Epithelial cell of proximal tubule (primary cell): ENCODE results near the gene SOX14. TPM values are rescaled to one million over a fixed set of nuclear protein-coding genes. Genes with fewer than 3 reads are reported as not detected.

Experiments used
- DNase-seq: peaks from one replicate; pipeline ENCODE4 v3.0.0-alpha.2; 2011; ENCODE audit warnings: low read depth
- H3K4me3 ChIP-seq: 2 replicates; pipeline ENCODE4 v1.5.1; 2011; ENCODE audit warnings: low read depth, mild to moderate bottlenecking, low read length
- total RNA-seq: library from RNA; depleted of rRNA; stranded (reverse); fragments of >200 nt; gene quantifications from 2 replicates; pipeline ENCODE4 v1.2.3, GENCODE V29; 2015
- TF ChIP-seq, protein P1 (sequence below): conservative IDR thresholded peaks from 2 replicates; pipeline ENCODE4 v1.5.1; 2012; ENCODE audit warnings: low read depth, mild to moderate bottlenecking, low read length

SOX14 gene
- total RNA-seq = not detected in 2 replicates

DNA sequence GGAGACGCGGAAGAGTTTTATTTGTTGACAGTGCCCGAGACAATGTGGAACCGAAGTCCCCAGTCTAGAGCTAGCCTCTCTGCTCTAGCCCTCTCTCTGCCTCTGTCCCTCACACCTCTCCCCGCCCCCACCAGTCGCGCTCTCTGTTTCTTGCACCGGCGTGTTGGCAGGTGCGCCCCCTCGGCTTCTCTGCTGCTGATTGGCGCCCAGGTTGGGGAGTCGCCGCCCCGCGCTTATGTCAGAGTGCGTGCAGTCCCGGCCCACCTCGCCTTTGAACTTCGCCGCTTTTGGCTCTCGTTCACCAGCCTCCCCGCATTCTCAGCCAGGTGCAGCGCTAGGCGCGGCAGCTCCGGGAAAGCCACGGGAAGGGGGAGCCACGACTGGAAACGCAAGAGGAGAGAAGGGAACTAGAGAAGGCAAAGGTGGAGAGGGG lies at the start of gene SOX14:
Gene SOX14, plus strand, starts transcription at position 315 of the 433 bp plus-strand sequence. CDS start 470 bp downstream, outside the sequence.
- DNase-seq = no peak
- TF ChIP-seq, protein P1, sequence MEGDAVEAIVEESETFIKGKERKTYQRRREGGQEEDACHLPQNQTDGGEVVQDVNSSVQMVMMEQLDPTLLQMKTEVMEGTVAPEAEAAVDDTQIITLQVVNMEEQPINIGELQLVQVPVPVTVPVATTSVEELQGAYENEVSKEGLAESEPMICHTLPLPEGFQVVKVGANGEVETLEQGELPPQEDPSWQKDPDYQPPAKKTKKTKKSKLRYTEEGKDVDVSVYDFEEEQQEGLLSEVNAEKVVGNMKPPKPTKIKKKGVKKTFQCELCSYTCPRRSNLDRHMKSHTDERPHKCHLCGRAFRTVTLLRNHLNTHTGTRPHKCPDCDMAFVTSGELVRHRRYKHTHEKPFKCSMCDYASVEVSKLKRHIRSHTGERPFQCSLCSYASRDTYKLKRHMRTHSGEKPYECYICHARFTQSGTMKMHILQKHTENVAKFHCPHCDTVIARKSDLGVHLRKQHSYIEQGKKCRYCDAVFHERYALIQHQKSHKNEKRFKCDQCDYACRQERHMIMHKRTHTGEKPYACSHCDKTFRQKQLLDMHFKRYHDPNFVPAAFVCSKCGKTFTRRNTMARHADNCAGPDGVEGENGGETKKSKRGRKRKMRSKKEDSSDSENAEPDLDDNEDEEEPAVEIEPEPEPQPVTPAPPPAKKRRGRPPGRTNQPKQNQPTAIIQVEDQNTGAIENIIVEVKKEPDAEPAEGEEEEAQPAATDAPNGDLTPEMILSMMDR = no peak
- no peak within 1 kb of the TSS for H3K4me3 ChIP-seq

DNA sequence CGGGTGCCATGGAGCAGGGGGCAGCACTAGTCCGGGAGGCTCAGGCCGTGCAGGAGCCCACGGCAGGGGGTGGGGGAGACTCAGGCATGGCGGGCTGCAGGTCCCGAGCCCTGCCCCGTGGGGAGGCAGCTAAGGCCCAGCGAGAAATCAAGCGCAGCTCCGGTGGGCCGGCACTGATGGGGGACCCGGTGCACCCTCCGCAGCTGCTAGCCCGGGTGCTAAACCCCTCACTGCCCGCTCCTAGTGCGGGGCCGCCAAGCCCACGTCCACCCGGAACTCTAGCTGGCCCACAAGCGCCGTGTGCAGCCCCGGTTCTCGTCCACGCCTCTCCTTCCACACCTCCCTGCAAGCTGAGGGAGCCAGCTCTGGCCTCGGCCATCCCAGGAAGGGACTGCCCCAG lies 49.6 kb upstream of the SOX14 start:
- TF ChIP-seq, protein P1 = no peak
- no peak overlapping the region for H3K4me3 ChIP-seq
- no peak for DNase-seq

DNA sequence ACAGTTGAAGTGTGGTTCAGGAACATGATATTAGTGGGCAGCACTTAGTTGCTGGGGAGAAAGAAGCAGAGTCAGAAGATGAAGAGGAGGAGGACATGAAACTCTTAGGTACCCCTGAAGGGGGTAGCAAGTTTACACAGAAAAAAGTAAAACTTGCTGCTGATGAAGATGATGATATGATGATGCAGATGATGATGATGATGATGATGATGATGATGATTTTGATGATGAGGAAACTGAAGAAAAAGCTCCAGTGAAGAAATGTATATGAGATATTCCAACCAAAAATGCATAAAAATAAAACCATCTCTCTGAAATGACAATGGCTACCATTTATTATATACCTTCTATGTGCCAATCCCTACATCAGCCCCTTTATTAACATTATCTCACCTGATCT lies 39.9 kb upstream of the SOX14 start:
- TF ChIP-seq, protein P1 = no peak
- no peak overlapping the region for H3K4me3 ChIP-seq
- no peak for DNase-seq

DNA sequence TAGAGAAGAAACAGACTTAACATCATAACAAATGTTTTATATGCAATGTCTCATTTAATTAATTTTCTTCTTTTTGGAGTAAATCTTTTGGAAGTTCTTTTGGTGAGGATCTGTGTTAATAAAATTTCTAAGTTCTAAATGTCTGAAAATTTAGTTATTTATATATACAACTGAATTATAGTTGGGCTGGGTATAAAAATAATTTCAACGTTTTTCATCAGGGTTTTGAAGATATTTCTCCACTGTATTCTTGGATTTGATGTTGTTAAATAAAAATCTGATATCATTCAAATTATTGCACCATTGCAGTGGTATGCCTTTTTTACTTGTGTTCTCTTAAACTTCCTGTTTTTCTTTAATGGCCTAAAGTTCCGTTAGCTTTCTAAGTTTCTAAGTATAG lies 26.9 kb upstream of the SOX14 start:
- DNase-seq = no peak
- H3K4me3 ChIP-seq = no peak overlapping the region
- TF ChIP-seq, protein P1 = no peak

DNA sequence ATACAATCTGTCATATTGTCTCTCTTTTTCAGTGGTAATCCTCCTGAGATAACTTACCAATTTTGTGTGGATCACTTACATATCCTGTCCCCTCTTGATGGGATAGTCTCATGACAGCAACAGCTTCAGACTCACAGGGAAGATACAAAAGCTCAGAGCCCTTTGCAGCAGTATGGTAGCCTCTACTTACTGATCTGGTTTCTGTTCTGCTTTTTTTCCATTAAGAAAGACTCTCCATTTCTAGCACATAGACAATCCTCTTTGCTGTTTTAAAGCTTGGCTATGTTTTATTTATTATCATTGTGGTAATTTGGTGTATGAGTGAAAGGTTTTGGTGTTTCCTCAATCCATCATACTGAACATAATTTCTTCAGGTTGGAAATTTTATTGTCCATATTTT lies 25.4 kb upstream of the SOX14 start:
- DNase-seq = no peak
- H3K4me3 ChIP-seq = no peak overlapping the region
- TF ChIP-seq, protein P1 = no peak

DNA sequence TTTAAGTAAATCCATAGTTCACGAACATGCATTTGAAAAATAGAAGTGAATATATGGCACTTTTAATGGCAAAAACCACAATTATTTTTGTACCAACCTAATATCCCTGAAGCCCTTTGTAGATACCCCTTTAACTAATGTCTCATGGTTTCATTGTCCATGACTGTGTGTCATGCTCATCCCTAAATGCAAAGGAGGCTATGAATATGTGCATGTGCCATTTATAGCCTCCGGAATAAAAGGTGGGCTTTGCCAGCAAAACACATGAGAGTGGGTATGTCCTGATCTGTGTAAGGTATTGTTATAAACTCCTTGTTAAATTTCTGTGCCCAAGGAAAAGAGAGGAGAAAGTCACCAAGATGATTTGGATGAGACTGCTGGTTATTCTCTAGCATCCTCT lies 20.5 kb upstream of the SOX14 start:
- TF ChIP-seq, protein P1 = no peak
- DNase-seq = no peak
- H3K4me3 ChIP-seq = no peak overlapping the region

DNA sequence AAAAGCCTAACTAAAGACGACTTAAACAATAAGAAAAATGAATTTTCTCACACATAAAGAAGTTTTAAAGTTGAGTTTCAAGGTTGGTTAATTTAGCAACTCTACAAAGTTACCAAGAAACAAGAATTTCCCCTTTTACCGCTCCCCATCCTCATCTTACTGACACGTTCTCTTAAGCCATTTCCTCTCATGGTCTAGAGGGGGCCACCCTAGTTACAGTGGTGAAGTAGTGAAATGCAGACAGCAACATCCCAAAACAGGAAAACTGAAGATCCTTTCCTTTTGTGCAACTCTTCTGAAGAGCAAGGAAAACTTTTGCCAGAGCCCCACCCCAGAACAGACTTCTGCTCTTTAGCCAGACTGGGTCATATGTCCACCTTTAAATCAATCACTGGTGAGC lies 17.3 kb upstream of the SOX14 start:
- DNase-seq = no peak
- no peak overlapping the region for H3K4me3 ChIP-seq
- TF ChIP-seq, protein P1 = no peak
